Activated naive CD4-positive, alpha-beta T cell treated with Interleukin-2 at 50 U/mL for 16 hours (primary cell): Measurements from ENCODE around the gene RARA.
A peak's percentile ranks its signal among the peaks of the same experiment; 100 is the strongest.

ENCODE experiments used
- DNase-seq: peaks from one replicate; pipeline ENCODE4 v3.0.0-alpha.2; 2020

Gene RARA

DNA sequence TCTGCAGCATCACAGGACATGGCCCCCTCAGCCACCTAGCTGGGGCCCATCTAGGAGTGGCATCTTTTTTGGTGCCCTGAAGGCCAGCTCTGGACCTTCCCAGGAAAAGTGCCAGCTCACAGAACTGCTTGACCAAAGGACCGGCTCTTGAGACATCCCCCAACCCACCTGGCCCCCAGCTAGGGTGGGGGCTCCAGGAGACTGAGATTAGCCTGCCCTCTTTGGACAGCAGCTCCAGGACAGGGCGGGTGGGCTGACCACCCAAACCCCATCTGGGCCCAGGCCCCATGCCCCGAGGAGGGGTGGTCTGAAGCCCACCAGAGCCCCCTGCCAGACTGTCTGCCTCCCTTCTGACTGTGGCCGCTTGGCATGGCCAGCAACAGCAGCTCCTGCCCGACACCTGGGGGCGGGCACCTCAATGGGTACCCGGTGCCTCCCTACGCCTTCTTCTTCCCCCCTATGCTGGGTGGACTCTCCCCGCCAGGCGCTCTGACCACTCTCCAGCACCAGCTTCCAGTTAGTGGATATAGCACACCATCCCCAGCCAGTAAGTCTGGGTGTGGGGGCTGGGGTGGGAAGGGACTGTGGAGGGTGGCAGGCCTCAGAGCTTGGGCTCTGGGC is 22.0 kb downstream of the RARA start:
- DNase-seq, result no peak

- no peak for DNase-seq
Measured at GRCh38 chr17:40331743-40332641, 23.0 kb downstream of the RARA start.

DNA sequence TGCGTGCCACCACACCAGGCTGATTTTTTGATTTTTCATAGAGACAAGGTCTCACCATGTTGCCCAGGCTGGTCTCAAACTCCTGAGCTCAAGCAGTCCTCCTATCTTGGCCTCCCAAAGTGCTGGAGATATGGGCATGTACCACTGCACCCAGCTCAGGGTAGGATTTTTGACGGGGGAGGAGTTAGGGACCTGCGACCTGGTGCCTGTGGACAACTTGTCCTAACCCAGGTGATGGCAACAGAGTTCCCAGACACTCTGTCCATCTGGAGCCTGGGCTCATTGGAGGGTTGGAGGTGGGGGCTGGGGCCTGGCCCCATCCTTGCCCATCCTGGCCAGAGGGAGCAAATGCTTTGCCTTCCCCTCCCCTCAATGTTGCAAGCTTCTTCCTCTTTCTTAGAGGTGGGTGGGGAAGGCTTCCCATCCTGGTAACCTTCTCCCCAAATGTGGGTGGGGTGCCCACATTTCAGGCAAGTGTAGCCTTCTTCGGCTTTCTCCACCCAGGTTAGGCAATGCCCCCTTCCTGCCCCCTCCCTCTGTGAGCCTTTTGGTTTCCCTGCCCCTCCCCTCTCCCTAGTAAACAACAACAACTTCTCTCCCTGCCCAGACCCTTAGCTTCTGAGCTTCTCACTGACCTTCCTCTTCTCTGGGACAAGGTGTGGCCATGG is 24.9 kb downstream of the RARA start:
- DNase-seq, result no peak

DNA sequence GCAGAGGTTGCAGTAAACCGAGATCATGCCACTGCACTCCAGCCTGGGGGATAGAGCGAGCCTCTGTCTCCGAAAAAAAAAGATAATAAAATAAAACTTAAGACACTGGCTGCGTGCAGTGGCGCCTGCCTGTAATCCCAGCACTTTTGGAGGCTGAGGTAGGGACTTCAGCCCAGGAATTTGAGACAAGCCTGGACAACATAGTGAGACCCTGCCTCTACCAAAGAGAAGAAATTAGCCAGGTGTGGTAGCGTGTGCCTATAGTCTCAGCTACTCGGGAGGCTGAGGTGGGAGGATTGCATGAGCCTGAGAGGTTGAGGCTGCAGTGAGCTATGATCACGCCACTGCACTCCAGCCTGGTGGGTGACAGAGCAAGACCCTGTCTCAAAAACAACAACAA is 26.6 kb downstream of the RARA start:
- DNase-seq, result no peak

DNA sequence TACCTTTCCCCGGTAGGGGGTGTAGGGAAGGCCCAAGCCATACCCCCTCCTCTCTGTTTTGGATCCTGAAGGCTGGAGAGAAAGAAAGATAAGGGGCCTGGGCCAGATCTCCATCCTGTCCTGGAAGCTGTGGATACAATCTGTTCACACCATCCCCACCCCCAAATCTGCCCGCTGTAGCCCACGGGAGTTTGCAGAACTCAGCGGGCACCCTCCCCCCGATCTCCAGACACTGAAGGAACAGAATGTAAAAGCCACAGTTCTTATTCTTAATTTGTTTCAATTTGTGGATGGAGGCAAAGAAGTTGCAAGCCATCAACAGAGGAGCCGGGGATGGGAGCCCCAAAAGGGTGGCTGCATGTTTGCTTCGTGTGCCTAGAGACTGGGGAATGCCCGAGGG is 28.4 kb downstream of the RARA start:
- no peak for DNase-seq

DNA sequence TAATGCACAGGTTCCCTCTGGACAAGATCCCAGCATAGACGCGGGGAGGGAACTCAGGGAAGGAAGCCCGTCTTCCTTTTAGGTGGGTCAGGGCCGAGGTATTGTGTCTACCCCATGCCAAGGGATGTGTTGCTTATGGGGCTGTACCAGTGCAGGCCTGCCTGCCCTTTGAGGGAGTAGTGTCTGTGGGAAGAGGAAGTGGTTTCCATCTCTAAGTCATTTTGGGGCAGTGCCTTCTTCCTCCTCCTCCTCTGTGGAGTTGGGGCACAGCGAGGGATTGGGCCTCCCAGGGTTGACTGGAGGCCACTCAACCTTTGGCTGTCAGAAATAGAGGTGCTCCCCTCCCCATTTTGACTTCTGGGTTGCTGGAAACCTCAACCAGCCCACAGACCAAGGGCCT is 29.1 kb downstream of the RARA start:
- no peak for DNase-seq

DNA sequence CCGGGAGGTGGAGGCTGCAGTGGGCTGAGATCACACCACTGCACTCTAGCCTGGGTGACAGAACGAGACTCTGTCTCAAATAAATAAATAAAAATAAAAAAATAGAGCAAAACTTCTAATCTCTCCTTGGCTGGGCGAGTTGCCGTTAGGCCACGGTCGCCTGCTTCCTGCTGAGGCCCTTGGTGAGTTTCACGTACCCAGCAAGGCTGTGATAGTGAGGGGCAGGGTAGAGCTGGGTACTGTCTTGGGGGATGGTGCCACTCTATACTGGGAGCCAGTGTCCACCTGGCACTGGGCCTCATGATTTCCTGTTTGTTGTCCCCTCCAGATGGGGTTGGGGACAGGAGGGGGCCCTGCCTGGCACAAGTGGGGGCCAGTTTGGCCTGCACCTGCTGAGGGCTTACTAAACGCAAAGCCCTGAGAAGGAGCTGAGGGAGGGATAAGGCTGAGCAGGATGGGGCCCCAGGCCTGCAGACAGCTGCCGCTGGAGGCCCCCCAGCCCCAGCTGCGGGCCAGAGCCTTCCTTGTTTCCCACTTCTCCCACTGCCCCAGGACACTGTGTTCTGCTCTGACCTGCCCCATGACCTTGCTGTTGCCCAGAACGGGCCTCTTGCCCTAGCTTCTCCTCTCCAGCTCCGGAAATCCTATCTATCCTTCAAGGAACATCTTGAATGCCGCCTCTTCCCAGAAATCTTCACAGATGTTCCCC is 30.1 kb downstream of the RARA start:
- DNase-seq, result no peak

GRCh38 chr17:40340327-40340726 is 31.3 kb downstream of the RARA start:
- DNase-seq, result no peak

- DNase-seq, result peak; percentile 85
Measured at GRCh38 chr17:40340880-40341807, 32.2 kb downstream of the RARA start.

DNA sequence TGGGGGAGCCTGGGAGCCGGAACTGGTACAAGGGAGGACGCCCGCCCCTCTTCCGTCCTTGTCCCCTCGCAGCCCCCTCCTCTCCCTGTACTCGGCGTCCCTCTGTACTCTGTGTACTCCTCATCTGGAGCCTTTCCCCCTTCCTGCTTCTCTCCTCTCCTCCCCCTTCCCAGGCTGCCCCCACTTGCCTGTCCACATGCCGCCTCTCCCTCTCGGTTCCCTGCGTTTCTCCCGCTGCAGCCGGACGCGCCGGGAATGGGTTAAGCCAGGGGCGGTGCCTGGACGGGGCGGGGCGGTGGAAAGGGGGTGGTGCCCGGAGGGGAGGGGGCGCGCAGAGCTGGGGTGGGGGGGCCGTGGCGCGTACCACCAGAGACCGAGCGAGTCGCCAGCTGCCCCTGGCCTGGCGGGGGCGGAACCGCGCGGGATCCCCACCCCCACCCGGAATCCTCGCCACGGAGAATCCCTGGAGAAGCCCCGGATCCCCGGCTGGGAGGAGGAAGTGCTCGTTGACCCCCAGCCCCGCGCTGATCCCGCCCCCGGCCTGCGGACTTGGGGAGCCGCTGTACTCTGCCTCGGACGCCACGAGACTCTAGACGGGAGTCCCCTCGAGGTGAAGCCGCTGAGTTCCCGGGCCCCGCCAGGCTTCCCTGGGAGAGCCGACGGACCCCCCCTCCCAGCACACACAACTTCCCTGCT is 33.0 kb downstream of the RARA start:
- no peak for DNase-seq

- DNase-seq, result no peak
Measured at GRCh38 chr17:40342504-40343218, 33.7 kb downstream of the RARA start.

DNA sequence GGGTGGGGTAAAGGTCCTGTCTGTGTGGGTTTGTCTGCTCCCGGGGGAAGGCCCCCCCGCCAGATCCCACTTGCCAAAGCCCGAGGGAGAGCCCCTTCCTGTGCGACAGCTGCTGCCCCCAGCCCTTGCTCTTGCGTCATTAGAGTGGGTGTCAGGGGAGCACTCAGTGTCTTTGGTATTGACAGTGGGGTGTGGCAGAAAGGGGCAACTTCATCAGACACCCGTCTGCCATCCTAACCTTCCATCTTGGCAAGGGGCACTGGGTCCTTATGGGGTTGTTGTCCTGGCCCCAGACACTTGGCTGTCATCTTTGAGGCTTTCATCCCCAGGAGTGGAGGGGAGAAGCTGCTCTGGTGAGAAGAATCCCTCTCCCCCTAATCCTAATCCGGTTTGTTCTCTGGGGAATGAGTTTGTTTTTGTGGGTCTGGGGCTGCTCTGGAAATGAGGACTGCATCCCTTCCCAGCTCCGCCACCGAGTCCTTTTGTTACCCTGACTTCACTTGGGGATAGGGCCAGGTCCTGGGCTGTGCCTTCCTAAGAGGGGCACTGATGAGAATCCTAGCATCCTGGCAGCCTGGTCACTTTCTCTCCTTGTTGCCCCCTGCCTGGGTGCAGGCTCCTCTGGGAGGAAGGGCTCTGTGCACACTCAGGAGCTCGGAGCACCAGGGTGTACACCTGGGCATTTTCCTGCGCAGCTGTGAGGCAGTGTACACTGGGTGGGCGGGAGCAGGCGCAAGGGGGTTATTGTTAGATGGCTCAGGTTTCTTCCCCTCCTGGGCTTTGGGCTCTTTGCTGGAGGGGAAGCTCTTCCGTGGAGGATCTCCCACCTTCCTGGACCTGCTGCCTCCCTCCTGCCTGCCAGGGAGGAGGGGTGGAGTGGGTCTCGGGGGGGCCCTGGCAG is 34.5 kb downstream of the RARA start:
- DNase-seq, result no peak

GRCh38 chr17:40344421-40345160 is 35.6 kb downstream of the RARA start:
- DNase-seq, result no peak

DNA sequence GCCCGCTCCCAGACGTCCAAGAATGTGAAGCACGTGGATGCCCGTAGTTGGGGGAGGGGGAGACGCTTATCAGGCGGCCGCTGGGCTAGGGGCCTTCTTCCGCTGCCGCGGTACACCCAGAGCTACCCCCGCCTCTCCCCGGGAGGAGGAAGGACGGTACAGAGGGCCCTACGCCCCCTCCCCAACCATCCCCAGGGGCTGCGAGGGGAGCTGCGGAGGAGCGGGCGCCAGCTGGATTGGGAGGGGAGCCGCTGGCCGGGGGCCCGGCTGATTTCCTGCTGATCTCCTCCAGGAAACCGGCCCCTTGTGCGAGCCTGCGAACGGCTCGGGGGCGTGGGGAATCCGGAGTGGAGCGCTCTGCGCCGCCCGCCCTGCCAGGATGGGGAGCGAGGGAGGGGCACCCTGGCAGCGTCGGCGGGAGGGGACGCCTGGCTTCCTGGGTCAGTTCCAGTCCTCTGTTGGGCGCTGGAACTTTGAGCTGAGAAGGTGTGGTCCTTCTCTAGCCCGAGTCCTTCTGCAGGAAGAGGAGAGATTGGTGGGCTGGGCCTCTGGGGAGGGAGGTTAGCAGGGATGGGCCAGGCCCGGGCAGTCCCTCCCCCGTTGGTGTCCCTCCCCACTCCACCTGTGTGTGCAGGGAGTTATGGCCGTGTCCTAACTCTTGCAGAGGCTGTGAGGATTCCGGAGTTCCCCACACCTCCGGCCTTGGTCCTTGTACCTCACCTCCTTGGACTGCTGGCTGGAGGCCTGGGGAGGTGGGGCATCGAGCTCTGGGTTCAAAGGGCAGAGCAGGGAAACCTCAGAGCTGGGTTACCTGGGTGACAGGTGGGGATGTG is 36.4 kb downstream of the RARA start:
- DNase-seq, result peak; percentile 29

GRCh38 chr17:40345994-40346764 is 37.2 kb downstream of the RARA start:
- DNase-seq, result no peak

GRCh38 chr17:40346765-40347158 is 37.8 kb downstream of the RARA start:
- peak; percentile 13 for DNase-seq
